GM19351 (cell line): Measurements from ENCODE around the gene LYPD6B.

Source experiments
- ATAC-seq: cut with Tn5 transposase; IDR thresholded peaks from one replicate; pipeline ENCODE4 v1.9.1; 2021; ENCODE audit warnings: mild to moderate bottlenecking, moderate library complexity; ENCODE audit not compliant: unreplicated experiment

Gene LYPD6B

DNA sequence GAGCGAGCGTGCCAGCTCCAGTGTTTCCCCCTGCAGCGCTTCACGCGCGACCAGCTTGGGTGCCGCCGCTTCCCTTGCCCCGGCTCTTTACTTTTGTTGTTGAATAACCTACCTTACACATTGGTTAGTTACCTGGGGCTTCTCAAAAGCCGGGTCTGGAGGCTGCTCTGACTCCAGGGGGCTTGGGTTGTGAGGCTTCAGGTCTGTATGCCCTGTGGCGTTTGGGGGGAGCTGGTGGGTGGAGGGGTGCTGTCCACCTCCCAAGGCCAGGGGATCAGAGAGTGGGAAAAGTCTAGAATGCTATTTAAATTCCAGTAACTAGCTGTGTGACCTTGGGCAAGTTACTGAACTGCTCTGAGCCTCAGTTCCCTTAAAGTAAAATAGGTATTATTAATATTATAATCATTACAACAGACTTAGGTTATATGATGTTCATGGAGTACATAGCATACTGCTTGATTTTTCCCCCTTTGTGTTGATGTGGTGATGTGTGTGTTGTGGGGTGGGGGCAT lies 770 bp downstream of the LYPD6B start:
- no peak for ATAC-seq

DNA sequence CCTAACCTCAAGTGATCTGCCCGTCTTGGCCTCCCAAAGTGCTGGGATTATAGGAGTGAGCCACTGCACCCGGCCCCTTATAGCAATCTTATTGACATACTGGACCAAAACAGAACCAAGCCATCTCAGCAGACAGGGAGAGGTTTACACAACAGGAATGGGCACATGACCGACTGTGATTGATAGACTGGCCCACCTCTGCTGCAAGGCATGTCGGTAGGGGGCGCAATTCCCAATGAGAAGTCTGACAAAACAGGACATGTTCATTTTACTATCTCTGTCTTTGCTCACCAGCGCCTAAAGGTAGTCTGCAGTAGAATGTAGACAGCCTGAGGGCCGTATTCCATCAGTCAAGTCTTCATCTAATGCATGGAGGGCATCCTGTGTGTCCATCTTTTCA lies 2.0 kb downstream of the LYPD6B start:
- ATAC-seq = peak; percentile 42

DNA sequence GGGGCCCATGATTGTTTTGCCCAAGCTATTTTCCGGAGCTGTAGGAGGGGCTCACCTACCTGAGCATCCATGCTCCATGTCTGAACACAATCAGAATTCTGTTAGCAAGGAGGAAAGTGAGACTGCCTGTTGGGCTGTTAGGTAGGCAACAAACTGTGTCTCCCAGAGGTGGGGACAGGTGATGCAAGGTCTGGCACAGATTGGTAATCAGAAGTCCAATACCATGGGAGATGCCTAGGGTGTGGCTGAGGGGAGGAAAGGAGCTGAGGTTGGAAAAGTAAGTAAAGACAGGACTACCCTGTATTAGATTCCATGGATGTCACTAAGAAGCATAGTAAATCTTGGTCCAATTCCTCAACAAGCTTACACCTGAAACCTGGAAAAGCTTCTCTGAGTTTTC lies 3.0 kb downstream of the LYPD6B start:
- no peak for ATAC-seq

DNA sequence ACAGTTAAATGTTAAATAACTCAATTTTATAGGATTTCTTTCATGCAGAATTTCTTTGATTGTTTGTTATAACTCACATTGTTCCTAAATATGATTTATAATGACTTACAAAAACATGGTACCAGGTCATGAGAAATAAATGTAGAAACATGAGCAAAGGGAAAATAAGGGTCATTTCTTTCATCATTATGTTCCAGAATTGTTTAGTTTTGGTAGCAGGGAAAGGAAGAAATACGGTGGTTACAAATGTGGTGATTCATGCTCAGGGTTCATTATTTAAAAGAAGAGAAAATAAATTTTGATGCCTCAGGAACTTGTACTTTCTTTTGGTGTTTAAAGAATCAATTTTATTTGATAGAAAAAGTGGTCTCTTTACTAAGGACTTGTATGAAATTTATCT lies 4.4 kb downstream of the LYPD6B start:
- no peak for ATAC-seq

DNA sequence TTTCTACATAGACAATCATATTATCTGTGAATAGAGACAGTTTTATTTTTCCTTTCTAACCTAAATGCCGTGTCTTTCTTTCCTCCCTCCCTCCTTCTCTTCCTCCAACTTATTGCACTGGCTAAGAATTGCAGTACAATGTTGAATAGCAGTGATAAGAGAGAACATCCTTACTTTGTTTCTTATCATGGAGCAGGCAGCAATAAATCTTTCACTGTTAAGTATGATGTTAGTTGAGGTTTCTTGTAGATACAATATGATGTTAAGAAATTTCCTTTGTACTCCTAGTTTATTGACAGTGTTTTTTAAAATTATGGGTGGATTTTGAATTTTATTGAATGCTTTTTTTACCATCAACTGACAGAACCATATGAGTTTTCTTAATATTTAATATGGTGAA lies 6.0 kb downstream of the LYPD6B start:
- ATAC-seq = no peak

DNA sequence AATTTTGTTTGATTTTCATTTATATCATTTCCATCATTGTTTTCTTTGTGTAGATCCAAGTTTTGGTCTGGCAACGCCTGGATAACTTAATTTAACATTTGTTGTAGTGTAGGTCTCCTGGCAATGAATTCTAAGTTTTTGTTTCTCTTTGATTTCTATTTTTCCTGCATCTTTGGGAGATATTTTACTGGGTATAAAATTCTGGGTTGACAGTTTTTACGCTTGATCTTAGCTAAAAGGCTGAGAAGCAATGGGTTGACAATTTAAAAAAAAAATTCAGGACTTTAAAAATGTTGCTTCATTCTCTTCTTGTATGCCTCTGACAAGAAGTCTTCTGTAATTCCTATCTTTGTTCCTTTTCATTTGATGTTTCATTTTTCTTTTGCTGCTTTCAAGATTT lies 8.6 kb downstream of the LYPD6B start:
- ATAC-seq = no peak

DNA sequence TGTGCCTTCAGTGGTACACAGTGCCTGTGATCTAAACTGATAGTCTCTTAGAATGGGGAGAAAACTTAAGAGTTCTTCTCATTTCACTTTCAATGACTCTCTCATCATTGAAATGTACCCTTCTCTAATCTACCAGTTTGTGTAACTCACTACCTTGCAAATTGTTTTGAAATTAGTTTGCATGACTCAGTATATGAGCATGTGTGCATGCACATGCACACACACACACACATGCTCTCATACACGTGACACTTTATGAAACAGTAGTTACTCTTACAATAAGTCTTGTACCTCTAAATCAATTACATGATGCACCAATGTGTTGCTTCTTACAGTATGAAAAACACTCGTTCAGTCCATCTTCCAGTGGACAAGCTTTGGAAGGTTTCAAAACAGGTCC lies 10.6 kb downstream of the LYPD6B start:
- peak; percentile 8 for ATAC-seq

DNA sequence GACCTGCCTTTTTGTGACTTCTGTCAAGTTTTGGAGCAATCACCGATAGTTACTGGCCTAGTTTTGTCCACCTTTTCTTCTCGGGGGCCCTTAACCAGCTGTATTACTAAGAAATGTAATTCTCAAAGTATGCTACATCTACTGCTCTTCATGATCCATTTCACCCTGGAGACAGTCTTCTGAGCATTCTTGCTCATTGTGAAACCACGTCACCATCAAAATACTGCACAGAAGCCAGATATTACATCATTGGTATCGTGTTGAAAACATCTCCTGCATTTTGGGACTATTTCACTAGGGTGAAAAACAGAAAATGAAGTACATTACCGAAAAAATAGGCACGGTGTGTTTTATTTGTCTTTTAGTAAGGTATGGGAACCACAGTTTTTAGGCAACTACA lies 11.7 kb downstream of the LYPD6B start:
- ATAC-seq = peak; percentile 98

DNA sequence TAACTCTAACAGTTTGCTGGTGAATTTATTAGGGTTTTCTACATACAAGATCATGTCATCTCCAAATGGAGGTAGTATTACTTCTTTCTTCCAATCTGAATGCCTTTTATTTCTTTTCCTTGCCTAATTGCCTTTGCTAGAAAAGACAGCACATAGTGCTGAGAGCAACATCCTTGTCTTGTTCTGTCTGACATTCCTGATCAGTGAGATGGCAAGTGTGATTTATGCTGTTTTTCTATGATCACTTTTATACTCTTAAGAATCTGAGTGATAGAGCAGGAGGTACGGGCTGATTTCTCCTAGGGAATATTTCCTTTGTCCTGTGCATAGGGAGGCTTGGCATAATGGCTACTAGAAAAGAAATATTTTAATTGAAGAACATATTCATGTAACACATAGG lies 17.3 kb downstream of the LYPD6B start:
- no peak for ATAC-seq

DNA sequence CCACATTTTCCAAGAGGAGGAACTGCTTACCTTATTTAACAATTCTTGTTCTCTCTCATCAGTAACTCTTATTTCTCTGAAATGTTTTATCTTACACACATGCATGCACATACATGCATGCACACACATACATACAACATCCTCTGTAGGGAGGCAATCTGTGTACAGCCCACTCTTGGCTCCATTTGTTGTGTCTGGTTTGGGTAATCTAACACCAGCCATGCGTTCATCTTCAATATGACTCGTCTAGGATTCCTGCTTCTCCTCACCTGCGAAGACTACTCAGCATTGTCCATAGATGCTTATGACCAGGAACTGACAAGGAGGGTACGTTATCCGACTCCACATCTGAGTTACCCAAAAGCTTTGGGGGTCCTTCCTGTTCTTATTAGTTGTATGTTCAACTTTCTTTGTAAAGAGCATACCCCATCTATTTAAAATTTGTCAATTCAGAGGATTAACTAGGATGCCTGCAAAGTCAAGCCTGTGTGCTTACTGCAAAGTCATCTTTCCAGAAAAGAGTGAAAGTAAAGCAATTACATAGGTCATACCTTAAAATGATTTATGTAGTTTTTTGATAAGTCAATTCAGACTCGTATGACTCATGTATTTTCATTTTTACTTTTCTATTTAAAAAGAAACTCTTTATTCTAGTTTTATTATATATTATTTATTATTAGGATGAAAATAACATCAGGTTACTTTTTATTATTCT lies 18.2 kb downstream of the LYPD6B start:
- no peak for ATAC-seq

DNA sequence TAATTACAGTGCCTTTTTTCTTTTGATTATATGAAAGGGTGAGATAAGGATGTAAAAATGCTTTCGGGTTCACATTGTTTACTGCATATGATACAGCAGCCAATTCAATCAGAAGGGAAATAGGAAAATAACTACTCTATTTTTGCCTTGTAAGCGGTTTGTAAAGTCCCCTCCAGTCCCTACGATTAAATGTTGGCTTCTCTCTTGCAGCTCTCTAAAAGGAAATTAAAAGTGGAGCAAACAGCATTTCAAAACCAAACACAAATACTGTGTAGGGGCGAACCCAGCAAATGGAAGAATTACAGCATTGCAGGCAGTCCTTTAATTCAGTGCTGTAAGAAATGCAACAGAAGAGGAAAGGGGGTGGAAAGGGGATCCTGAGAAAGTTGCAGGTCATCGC lies 18.9 kb downstream of the LYPD6B start:
- no peak for ATAC-seq

DNA sequence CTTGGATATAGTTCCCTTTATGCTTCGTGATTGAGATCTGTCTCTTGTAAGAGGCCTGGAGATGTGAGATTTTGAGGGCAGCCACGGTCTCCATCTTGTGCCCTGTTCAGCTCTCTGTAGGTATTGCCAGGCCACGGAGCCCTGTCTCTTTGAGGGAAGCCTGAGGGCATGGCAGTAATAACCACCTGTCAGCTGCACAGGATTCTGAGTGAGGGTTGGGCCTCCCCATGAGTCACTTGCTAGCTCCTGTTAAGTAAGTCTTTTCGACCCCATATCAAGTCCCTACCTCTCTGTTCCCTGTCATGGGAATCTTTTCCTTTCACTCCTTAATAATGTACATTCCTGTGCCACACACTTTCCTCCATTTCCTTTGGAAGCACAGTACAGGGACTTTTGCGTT lies 20.4 kb downstream of the LYPD6B start:
- ATAC-seq = no peak

DNA sequence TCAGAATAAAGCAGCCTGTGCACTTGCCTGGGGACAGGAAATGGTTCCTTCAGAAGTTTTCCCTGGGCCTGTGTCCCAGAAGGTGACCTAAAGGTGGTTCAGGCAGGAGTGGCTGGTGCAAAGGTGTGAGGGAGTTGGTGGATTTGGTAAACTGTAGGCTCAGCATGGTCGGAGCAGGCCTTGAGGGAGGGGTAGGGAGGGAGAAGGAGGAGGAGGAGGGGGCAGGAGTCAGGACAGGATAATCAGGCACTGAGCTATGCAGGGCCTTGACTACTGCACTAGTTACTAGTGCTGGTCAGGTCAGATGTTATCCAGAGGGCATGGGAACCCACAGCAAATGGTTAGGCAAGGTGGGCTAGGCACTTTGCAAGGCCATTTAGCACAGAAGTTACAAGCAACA lies 21.3 kb downstream of the LYPD6B start:
- ATAC-seq = no peak

DNA sequence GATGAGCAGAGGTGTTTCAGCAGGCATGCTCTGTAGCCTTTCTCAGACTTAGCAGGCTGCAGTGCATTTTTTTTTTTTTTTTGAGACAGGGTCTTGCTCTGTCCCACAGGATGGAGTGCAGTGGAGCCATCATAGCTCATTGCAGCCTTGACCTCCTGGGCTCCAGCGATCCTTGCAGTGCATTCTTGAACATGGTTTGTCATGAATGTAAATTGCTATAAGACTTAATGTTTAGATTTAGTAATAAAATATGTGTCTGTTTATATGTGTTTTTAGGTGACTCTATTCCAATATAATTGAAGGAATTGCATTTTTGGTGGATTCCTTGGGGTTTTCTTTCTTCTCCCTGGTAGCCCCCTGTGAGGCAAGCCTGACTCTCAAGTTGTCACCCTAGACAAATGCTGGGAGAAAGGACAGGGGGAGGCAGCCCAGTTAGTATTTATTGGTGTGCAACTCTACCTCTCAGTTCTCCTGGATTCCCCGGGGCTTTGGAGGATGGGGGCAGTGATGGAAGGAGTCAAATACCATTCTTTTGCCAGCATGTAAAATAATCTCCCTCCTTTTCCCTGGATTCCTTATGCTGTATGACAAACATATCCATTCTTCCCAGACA lies 22.7 kb downstream of the LYPD6B start:
- ATAC-seq = no peak

DNA sequence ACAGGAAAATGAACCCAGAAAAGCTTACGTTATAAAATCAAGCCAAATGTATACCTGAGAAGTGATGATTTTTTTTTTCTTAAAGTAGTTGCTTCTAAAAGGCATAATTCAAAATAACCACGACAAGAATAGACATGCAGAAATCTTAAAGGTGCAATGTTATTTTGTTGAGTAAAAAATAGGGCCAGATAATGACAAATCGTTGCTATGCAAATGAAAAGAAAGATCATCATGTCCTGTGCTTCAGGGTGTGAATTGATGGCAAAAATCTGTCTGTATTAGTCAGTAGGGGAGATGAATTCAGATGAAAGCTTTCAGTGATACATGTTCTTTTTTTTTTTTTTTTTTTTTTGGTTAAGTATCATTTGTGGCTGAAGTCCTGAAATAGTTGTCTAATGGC lies 24.0 kb downstream of the LYPD6B start:
- ATAC-seq = no peak

DNA sequence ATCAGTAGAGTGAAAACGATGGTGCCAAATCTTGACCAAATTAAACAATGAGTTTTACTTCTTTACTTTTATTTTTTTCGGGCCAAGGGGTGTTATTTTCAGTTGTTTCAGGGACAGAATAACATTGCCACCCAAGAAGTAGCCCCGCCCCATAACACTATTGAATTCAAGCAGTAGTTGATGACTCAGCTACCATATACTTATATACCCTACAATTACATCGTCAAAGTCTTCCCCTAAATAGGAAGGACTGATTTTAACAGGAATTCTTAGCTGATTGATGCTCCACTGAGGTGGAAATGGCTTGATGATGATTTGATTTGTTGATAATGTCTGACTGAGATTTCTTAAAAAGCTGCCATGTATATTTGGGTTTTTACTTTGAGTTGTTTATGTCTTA lies 24.7 kb downstream of the LYPD6B start:
- ATAC-seq = no peak

DNA sequence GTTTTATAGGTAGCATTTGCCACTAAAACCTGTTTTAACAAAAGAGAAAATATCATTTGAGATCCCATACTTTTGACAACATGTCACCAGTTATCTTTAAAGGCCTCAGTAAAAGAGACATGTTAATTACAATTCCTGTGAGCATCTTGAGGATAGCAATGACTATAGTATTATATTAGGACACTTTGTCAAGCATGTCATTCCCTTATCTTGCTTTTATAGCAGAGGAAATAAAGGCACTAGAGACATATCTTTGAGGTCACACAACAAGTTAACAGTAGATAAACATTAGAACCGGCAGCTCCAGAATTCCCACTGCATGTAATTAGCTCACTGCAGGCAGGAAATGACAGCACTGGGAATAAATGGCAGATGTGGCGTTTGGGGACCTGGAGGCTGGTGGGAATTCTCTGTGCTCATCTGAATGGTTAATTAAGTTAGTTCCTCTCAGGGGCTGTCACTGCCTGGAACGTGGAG lies 25.9 kb downstream of the LYPD6B start:
- no peak for ATAC-seq

DNA sequence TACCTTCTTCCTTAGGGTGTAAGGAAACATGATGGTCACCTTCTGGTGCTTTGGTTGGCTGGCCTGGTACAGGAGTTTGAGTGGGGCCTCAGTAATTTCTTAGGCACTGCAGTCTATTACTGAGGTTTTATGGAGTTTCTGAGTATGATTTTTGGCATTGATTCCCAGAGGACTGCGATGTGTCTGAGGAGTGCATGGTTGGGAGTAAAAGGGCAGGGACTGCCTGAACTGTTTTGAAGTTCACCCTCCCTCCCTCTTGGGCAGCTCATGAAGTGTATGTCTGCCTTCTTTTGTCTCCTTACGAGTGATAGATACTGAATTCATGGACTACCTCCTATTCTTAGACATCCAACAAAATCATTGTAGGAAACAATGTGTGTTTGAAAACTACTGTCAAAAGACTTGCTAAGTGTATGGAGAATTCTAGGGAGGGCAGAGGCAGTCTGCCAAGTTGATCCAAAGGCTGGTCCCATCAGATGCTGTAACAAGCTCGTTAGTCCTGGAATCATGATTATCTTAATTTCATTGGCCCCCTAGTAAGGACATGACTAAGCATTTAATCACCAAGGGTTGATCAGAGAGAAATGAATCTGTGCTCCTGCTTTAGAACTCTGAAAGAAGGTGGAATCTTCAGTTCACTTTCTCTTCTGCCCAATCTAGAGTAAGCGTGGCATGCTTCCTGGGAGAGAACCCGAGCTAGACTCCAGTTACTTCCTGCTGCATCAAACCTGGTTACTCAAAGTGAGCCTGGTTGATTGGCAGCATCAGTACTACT lies 26.5 kb downstream of the LYPD6B start:
- ATAC-seq = no peak

DNA sequence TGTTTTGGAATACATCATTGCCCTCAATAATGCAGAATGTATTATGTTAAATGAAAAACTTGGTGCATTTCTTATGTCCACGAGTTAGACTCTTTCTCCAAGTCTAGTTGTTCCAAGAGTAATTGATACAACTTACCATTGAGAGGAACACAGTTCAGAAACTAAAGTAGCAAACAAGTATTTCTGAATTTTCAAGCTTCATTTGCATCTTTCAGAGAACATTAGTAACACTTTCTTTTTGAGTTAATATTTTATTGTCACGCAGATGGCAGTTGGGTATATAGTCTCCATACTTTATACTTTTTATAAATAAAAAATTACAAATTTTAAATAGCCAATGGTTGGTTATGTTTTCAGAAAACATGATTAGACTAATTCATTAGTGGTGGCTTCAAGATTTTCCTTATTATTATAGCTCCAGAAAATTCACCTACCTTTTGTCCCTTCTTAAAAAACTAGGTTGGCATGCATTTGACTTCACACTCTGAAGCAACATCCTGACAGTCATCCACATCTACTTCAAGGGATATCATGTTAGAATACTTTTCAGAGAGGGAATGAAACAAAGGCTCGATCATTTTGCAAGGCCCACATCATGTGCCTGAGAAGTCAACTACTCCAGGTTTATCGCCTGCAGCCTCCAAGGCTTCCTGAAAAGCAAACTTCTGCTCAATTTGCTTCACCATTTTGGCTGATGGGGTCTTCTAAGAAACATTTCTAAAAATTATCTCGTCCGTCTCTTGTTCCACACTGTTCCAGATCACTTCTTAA lies 29.9 kb downstream of the LYPD6B start:
- ATAC-seq = no peak

DNA sequence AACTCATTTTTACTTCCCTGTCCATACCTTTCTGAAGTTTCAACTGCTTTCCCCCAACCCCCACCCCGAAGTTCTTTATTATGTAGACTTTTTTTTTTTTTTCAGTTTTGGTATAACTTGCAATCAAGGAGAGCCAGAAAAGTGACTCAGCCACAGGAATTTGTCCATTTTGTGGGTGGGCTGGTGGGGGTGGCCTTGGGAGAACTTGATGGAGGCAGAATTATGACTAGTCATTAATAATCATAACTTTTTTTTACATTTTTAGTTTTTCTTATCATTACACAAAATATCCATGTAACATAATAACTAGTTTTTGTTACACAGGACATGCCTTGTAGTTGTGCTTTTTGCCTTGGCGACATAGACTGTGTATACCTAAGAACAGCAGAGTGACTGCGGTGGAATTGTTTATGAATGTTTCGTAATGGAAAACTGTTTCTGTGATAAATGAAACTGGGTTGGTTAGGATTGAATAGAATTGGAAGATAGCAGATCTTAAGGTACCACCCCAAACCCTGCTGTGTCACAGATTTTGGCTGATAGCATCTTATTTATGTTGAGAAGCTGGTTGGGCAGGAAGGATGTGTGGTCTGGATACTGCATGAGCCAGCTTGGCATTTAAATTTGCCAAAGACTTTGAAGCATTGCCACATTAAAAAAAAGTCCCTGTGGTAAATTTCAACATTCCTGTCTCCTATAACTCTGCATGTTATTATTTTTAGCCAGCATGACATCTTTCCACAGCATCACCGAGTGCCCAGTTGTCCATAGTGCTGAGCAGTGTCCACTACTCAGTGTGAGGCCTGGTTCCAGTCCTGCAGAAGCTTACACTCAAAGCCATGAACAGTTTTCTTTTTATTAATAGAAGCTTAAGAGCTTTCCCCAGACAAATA lies 30.7 kb downstream of the LYPD6B start:
- ATAC-seq = no peak
